Adrenal gland (tissue), 5 donors: ENCODE data around the gene ACAA2.

Source experiments
- CTCF ChIP-seq, 6 experiments: fragments of 450-650 bp in 4 of 6; fragments of 200-600 bp in 2 of 6; sonication (generic) in 1 of 6; IDR thresholded peaks; 1 replicate in 5 of 6; 2 replicates in 1 of 6; pipeline versions ENCODE4 v1.5.1 to v1.8.0; 2016 to 2021; ENCODE audit warnings: antibody characterized with exemption in 6 of 6, mild to moderate bottlenecking in 2 of 6, moderate library complexity in 1 of 6
- POLR2A ChIP-seq, 2 donors: fragments of 450-650 bp; IDR thresholded peaks; one replicate each; pipeline ENCODE4 v1.6.1; 2017; ENCODE audit warnings: antibody characterized with exemption in 2 of 2, mild to moderate bottlenecking in 2 of 2, moderate library complexity in 1 of 2
- donor health status: DM: no; HTN: no; CAD: no.

GRCh38 chr18:49734836-49735235 is 78.5 kb downstream of the ACAA2 start:
- no peak for TF ChIP-seq CTCF (IDR thresholded peaks at IDR 0.05)
- TF ChIP-seq POLR2A (IDR thresholded peaks at IDR 0.05), result no peak
